Liver (tissue), 9 donors: ENCODE results near the gene GLI3. TPM values are rescaled to one million over a fixed set of nuclear protein-coding genes. Genes with fewer than 3 reads are reported as not detected.

Source experiments
- DNase-seq: peaks from one replicate; pipeline ENCODE4 v3.0.0-alpha.2; 2017; ENCODE audit warnings: low spot score
- H3K27ac ChIP-seq, 2 donors: one replicate each; pipeline ENCODE4 v1.7.0; 2013; ENCODE audit warnings: inconsistent platforms in 2 of 2, low read length in 2 of 2, control low read depth in 1 of 2, low read depth in 1 of 2, mild to moderate bottlenecking in 1 of 2
- H3K27me3 ChIP-seq, 4 donors: one replicate each; pipeline versions ENCODE4 v1.6.1 to v1.7.0; 2013; ENCODE audit warnings: low read length in 3 of 4, inconsistent platforms in 1 of 4, mild to moderate bottlenecking in 1 of 4, moderate library complexity in 1 of 4; ENCODE audit not compliant: control insufficient read depth in 4 of 4, insufficient read depth in 4 of 4
- H3K36me3 ChIP-seq, 4 donors: one replicate each; pipeline versions ENCODE4 v1.6.1 to v1.7.0; 2013; ENCODE audit warnings: low read length in 3 of 4, mild to moderate bottlenecking in 3 of 4, low read depth in 1 of 4, moderate library complexity in 1 of 4; ENCODE audit not compliant: control insufficient read depth in 4 of 4, insufficient read depth in 3 of 4
- H3K4me1 ChIP-seq, 4 donors: one replicate each; pipeline versions ENCODE4 v1.6.1 to v1.7.0; 2013; ENCODE audit warnings: low read length in 3 of 4, mild to moderate bottlenecking in 3 of 4, moderate library complexity in 1 of 4; ENCODE audit not compliant: control insufficient read depth in 4 of 4, insufficient read depth in 4 of 4
- H3K4me3 ChIP-seq, 3 donors: one replicate each; pipeline versions ENCODE4 v1.6.1 to v1.7.0; 2013; ENCODE audit warnings: low read length in 3 of 3, control low read depth in 1 of 3, low read depth in 1 of 3, mild to moderate bottlenecking in 1 of 3
- H3K9ac ChIP-seq, 2 donors: one replicate each; pipeline ENCODE4 v1.7.0; 2013; ENCODE audit warnings: low read length in 2 of 2, mild to moderate bottlenecking in 2 of 2, moderate library complexity in 2 of 2, control low read depth in 1 of 2, low read depth in 1 of 2
- H3K9me3 ChIP-seq, 4 donors: one replicate each; pipeline versions ENCODE4 v1.6.1 to v1.7.0; 2013; ENCODE audit warnings: low read length in 3 of 4; ENCODE audit not compliant: control insufficient read depth in 4 of 4
- CTCF ChIP-seq: fragments of 150-350 bp; IDR thresholded peaks from 2 replicates; pipeline ENCODE4 v1.5.1; 2017; ENCODE audit warnings: improper control_type of control experiment, low read depth, low read length; ENCODE audit not compliant: missing input control
- EGR1 ChIP-seq, 2 donors: IDR thresholded peaks; 2 replicates each; pipeline ENCODE4 v1.6.1; 2016 to 2018; ENCODE audit warnings: antibody characterized with exemption in 2 of 2, low read depth in 2 of 2
- FOXA1 ChIP-seq: IDR thresholded peaks from 2 replicates; pipeline ENCODE4 v1.6.1; 2016; ENCODE audit warnings: antibody characterized with exemption
- FOXA2 ChIP-seq: IDR thresholded peaks from 2 replicates; pipeline ENCODE4 v1.6.1; 2016; ENCODE audit warnings: antibody characterized with exemption
- GABPA ChIP-seq, 2 donors: IDR thresholded peaks in 1 of 2; conservative IDR thresholded peaks in 1 of 2; 2 replicates each; pipeline ENCODE4 v1.6.1; 2016; ENCODE audit warnings: antibody characterized with exemption in 2 of 2, mild to moderate bottlenecking in 1 of 2, moderate library complexity in 1 of 2
- HNF4A ChIP-seq, 2 donors: conservative IDR thresholded peaks; 2 replicates each; pipeline ENCODE4 v1.6.1; 2016; ENCODE audit warnings: antibody characterized with exemption in 2 of 2, mild to moderate bottlenecking in 2 of 2
- HNF4G ChIP-seq: IDR thresholded peaks from 2 replicates; pipeline ENCODE4 v1.6.1; 2016; ENCODE audit warnings: antibody characterized with exemption
- JUND ChIP-seq, 2 donors: IDR thresholded peaks; 2 replicates each; pipeline ENCODE4 v1.6.1; 2016; ENCODE audit warnings: antibody characterized with exemption in 2 of 2
- MAX ChIP-seq: IDR thresholded peaks from 2 replicates; pipeline ENCODE4 v1.6.1; 2016; ENCODE audit warnings: antibody characterized with exemption
- NR2F2 ChIP-seq: IDR thresholded peaks from 2 replicates; pipeline ENCODE4 v1.6.1; 2016; ENCODE audit warnings: antibody characterized with exemption
- RAD21 ChIP-seq, 2 donors: IDR thresholded peaks; 2 replicates each; pipeline ENCODE4 v1.6.1; 2016; ENCODE audit warnings: antibody characterized with exemption in 2 of 2, mild to moderate bottlenecking in 2 of 2
- RXRA ChIP-seq, 2 donors: IDR thresholded peaks; 2 replicates each; pipeline ENCODE4 v1.6.1; 2017 to 2018; ENCODE audit warnings: antibody characterized with exemption in 2 of 2, mild to moderate bottlenecking in 1 of 2
- SP1 ChIP-seq: IDR thresholded peaks from 2 replicates; pipeline ENCODE4 v1.6.1; 2018; ENCODE audit warnings: antibody characterized with exemption, mild to moderate bottlenecking
- TAF1 ChIP-seq: conservative IDR thresholded peaks from 2 replicates; pipeline ENCODE4 v1.6.1; 2016; ENCODE audit warnings: antibody characterized with exemption, mild to moderate bottlenecking
- YY1 ChIP-seq: IDR thresholded peaks from 2 replicates; pipeline ENCODE4 v1.6.1; 2016; ENCODE audit warnings: antibody characterized with exemption, mild to moderate bottlenecking
- ZBTB33 ChIP-seq: IDR thresholded peaks from 2 replicates; pipeline ENCODE4 v1.6.1; 2016; ENCODE audit warnings: antibody characterized with exemption
- WGBS: extraction: QIAGEN DNeasy Blood & Tissue Kit; methylation state at CpG from one replicate; pipeline ENCODE4 v1.1.7; 2013; 5-methylcytosine and 5-hydroxymethylcytosine counted together
- polyA plus RNA-seq, 2 donors: library from polyadenylated mRNA; stranded (reverse) in 1 of 2; unstranded in 1 of 2; fragments of 200-250 nt in 1 of 2; fragments of >200 nt in 1 of 2; fragmentation: Nextera tagmentation in 1 of 2; extraction: Ambion mirVana in 1 of 2; gene quantifications; one replicate each; pipeline versions ENCODE4 v1.2.1 to v1.2.3, GENCODE V29; 2013 to 2015
- total RNA-seq, 2 donors: library from RNA; depleted of rRNA; stranded (reverse); fragments of >200 nt; gene quantifications; one replicate each; pipeline ENCODE4 v1.2.3, GENCODE V29; 2014
- TF ChIP-seq, protein P1 (sequence below): IDR thresholded peaks from 2 replicates; pipeline ENCODE4 v1.6.1; 2016; ENCODE audit warnings: antibody characterized with exemption, mild to moderate bottlenecking
- TF ChIP-seq, protein P2 (sequence below): IDR thresholded peaks from 2 replicates; pipeline ENCODE4 v1.6.1; 2016; ENCODE audit warnings: antibody characterized with exemption
- donor health status: healthy.
- donor health status: healthy.
- donor health status: healthy.
- donor health status: healthy.
- donor health status: healthy.

GLI3 gene
- total and polyA plus RNA-seq, 4 donors, result 0.09 to 0.42 (median 0.26) TPM

DNA sequence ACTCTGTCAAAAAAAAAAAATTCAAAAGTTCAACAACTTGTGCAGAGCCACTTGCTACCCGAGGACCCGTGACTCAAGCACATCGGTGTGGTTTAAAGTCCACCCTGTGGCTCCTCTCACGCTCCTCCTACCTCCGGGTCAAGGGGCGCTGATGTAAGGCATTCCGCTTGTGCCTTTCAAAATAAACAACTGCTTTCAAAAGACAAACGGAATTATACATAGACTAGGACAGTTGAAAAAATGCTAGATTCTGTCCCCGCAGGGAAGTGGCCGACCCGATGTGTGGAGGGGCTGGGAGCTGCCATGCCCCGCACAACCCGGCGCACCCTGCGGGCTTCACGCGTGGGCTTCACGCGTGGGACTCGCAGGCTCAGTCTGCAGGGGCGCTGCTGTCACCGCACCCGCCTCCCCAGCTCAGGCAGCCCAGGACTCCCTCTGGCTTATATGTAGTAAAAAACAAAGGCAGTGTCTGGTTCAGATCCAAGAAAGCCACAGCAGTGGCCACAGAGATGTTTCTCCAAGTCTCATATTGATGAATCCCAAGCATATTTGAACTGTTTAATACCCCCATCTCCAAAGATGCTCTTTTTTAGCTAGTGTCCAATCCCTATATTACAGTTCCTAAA, 294.4 kb downstream of the GLI3 start:
- H3K4me3 ChIP-seq, result peak overlapping the region; percentile 42 to 62 (median 60)
- WGBS, result 14% methylated on average over 23 of the region's 23 CpGs
- H3K27ac ChIP-seq, result peak overlapping the region; percentile 93
- no peaks in the 10 kb centered on the region for H3K9me3 ChIP-seq
- H3K4me1 ChIP-seq, result peaks cover 3 to 20% (median 15%) of the 10 kb centered on the region in 4 donors
- H3K36me3 ChIP-seq, result no peaks in the 10 kb centered on the region
- no peaks in the 10 kb centered on the region for H3K27me3 ChIP-seq
- TF ChIP-seq RXRA (IDR thresholded peaks at IDR 0.05), result peak; percentile 66 to 69
- peak; percentile 44 for TF ChIP-seq MAX
- TF ChIP-seq, protein P1, sequence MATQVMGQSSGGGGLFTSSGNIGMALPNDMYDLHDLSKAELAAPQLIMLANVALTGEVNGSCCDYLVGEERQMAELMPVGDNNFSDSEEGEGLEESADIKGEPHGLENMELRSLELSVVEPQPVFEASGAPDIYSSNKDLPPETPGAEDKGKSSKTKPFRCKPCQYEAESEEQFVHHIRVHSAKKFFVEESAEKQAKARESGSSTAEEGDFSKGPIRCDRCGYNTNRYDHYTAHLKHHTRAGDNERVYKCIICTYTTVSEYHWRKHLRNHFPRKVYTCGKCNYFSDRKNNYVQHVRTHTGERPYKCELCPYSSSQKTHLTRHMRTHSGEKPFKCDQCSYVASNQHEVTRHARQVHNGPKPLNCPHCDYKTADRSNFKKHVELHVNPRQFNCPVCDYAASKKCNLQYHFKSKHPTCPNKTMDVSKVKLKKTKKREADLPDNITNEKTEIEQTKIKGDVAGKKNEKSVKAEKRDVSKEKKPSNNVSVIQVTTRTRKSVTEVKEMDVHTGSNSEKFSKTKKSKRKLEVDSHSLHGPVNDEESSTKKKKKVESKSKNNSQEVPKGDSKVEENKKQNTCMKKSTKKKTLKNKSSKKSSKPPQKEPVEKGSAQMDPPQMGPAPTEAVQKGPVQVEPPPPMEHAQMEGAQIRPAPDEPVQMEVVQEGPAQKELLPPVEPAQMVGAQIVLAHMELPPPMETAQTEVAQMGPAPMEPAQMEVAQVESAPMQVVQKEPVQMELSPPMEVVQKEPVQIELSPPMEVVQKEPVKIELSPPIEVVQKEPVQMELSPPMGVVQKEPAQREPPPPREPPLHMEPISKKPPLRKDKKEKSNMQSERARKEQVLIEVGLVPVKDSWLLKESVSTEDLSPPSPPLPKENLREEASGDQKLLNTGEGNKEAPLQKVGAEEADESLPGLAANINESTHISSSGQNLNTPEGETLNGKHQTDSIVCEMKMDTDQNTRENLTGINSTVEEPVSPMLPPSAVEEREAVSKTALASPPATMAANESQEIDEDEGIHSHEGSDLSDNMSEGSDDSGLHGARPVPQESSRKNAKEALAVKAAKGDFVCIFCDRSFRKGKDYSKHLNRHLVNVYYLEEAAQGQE, result peak; percentile 60
- no peak for TF ChIP-seq RAD21 (IDR thresholded peaks at IDR 0.05)
- TF ChIP-seq, protein P2, sequence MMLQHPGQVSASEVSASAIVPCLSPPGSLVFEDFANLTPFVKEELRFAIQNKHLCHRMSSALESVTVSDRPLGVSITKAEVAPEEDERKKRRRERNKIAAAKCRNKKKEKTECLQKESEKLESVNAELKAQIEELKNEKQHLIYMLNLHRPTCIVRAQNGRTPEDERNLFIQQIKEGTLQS, result peak; percentile 60
- peak; percentile 91 for TF ChIP-seq SP1
- TF ChIP-seq GABPA (IDR thresholded peaks at IDR 0.05 in 1 of 2, conservative IDR thresholded peaks at IDR 0.05 in 1 of 2), result peak in 1 of 2 donors; percentile 30
- TF ChIP-seq NR2F2, result no peak
- TF ChIP-seq HNF4G, result peak; percentile 92
- TF ChIP-seq EGR1 (IDR thresholded peaks at IDR 0.05; ENCODE audit: low read depth in 2 of 2), result no peak
- TF ChIP-seq HNF4A (conservative IDR thresholded peaks at IDR 0.05), result peak; percentile 94
- TF ChIP-seq YY1, result peak; percentile 25
- TF ChIP-seq CTCF, result no peak
- TF ChIP-seq TAF1, result peak; percentile 37
- TF ChIP-seq FOXA1, result peak; percentile 59
- TF ChIP-seq ZBTB33, result no peak
- TF ChIP-seq FOXA2, result peak; percentile 50
- TF ChIP-seq JUND (IDR thresholded peaks at IDR 0.05), result peak in 1 of 2 donors; percentile 70
- peak; percentile 51 for DNase-seq
- peak overlapping the region; percentile 42 to 59 for H3K9ac ChIP-seq
